Peyer's patch (tissue), 4 donors: ENCODE data around the gene PRLH. TPM values are rescaled to one million over a fixed set of nuclear protein-coding genes. Genes with fewer than 3 reads are reported as not detected.

Source experiments
- DNase-seq, 3 donors: peaks; one replicate each; pipeline ENCODE4 v3.0.0-alpha.2; 2017 to 2019
- H3K27ac ChIP-seq, 4 donors: fragments of 200-600 bp; sonication (generic); one replicate each; pipeline ENCODE4 v1.5.1; 2016 to 2019
- H3K27me3 ChIP-seq, 2 donors: fragments of 200-600 bp; sonication (generic); one replicate each; pipeline ENCODE4 v1.5.1; 2019
- H3K36me3 ChIP-seq, 3 donors: fragments of 200-600 bp; sonication (generic); one replicate each; pipeline ENCODE4 v1.5.1; 2016 to 2019
- H3K4me1 ChIP-seq, 4 donors: fragments of 200-600 bp; sonication (generic); one replicate each; pipeline ENCODE4 v1.5.1; 2016 to 2019
- H3K4me3 ChIP-seq, 4 donors: fragments of 200-600 bp; sonication (generic); 1 replicate in 3 of 4; 2 replicates in 1 of 4; pipeline ENCODE4 v1.5.1; 2016 to 2019; ENCODE audit warnings: mild to moderate bottlenecking in 1 of 4
- H3K9me3 ChIP-seq, 4 donors: fragments of 200-600 bp; sonication (generic); one replicate each; pipeline ENCODE4 v1.5.1; 2016 to 2019; ENCODE audit warnings: mild to moderate bottlenecking in 1 of 4
- POLR2A ChIP-seq, 2 donors: fragments of 450-650 bp; IDR thresholded peaks; one replicate each; pipeline ENCODE4 v1.5.1; 2017; ENCODE audit warnings: antibody characterized with exemption in 2 of 2, mild to moderate bottlenecking in 2 of 2, moderate library complexity in 2 of 2
- total RNA-seq, 4 donors: library from RNA; depleted of rRNA; stranded (reverse); fragments of >200 nt; gene quantifications; one replicate each; pipeline ENCODE4 v1.1.0, GENCODE V29; 2016
- TF ChIP-seq, protein P1 (sequence below), 6 experiments: fragments of 450-650 bp in 4 of 6; fragments of 200-600 bp in 2 of 6; sonication (generic) in 1 of 6; IDR thresholded peaks; one replicate each; pipeline ENCODE4 v1.5.1; 2017 to 2019; ENCODE audit warnings: antibody characterized with exemption in 6 of 6, mild to moderate bottlenecking in 3 of 6, moderate library complexity in 1 of 6

Gene PRLH
- total RNA-seq, 4 donors from 2014 or later = not detected

DNA sequence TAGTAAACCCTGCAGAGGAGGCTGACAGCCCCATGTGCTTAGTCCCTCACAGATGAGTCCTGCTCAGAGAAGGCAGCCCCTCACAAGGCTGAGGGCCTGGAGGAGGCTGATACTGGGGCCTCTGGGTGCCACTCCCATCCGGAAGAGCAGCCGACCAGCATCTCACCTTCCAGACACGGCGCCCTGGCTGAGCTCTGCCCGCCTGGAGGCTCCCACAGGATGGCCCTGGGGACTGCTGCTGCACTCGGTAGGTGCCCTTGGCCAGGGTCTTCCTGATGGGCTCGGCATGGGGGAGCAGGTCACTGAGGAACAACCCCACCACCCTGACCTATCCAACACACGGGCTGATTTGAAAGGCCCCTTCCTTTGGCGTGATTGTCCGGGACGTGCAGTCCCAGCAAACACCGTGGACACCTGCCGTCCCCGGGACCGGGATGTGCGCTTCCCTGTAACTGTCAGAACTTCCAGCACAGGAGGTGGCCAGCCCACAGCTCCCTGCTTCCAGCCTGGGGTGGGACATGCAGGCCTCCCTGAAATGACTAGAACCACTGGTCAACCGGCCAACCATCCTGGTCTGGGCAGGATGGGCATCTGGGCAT is 40.7 kb upstream of the PRLH start:
- Histone ChIP-seq H3K9me3 (no peaks in the 10 kb centered on the region), H3K36me3 (no peaks in the 10 kb centered on the region), H3K27ac (no peak overlapping the region), H3K4me1 (peaks cover 0 to 3% (median 0%) of the 10 kb centered on the region in 4 donors), H3K4me3 (no peak overlapping the region), H3K27me3 (no peaks in the 10 kb centered on the region)
- no peak for TF ChIP-seq POLR2A (IDR thresholded peaks at IDR 0.05)
- TF ChIP-seq, protein P1, sequence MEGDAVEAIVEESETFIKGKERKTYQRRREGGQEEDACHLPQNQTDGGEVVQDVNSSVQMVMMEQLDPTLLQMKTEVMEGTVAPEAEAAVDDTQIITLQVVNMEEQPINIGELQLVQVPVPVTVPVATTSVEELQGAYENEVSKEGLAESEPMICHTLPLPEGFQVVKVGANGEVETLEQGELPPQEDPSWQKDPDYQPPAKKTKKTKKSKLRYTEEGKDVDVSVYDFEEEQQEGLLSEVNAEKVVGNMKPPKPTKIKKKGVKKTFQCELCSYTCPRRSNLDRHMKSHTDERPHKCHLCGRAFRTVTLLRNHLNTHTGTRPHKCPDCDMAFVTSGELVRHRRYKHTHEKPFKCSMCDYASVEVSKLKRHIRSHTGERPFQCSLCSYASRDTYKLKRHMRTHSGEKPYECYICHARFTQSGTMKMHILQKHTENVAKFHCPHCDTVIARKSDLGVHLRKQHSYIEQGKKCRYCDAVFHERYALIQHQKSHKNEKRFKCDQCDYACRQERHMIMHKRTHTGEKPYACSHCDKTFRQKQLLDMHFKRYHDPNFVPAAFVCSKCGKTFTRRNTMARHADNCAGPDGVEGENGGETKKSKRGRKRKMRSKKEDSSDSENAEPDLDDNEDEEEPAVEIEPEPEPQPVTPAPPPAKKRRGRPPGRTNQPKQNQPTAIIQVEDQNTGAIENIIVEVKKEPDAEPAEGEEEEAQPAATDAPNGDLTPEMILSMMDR (IDR thresholded peaks at IDR 0.05) = no peak
- no peak for DNase-seq

DNA sequence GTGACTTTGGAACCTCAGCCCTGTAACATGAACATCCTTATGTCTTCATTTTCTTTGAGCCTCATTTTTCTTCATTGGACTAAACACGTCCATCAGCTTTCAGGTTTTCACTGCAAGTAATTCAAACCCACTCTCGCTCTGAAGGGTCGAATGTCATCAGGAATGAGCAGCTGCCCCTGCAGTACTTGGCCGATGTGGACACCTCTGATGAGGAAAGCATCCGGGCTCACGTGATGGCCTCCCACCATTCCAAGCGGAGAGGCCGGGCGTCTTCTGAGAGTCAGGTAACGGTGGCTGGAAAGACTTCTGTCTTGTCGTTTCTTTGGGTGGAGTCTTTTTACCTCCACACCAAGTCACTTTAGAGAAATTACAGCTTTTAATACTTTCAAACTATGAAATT is 39.1 kb upstream of the PRLH start:
- H3K36me3 ChIP-seq = no peaks in the 10 kb centered on the region

DNA sequence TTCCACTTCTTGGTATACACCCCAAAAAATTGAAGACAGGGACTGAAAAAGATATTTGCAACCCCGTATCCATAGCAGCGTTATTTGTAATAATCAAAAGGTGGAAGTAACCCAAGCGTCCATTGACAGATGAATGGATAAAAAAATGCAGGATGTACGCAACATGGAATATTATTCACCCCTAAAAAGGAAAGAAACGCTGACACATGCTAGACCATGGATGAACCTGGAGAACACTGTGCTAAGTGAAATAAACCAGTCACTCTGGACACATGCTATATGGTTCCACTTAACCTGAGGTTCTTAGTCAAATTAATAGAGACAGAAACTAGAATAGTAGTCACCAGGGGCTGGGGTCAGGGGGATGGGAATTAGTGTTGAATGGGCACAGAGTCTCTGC is 38.6 kb upstream of the PRLH start:
- no peaks in the 10 kb centered on the region for H3K36me3 ChIP-seq
- no peak overlapping the region for H3K27ac ChIP-seq

More for the DNA sequence above, 39.1 kb upstream of the PRLH start:
- Histone ChIP-seq H3K9me3 (no peaks in the 10 kb centered on the region), H3K27me3 (no peaks in the 10 kb centered on the region), H3K4me1 (peaks cover 0 to 3% (median 0%) of the 10 kb centered on the region in 4 donors), H3K4me3 (no peak overlapping the region), H3K27ac (no peak overlapping the region)
- no peak for DNase-seq
- TF ChIP-seq, protein P1 (IDR thresholded peaks at IDR 0.05) = no peak
- TF ChIP-seq POLR2A (IDR thresholded peaks at IDR 0.05) = no peak

DNA sequence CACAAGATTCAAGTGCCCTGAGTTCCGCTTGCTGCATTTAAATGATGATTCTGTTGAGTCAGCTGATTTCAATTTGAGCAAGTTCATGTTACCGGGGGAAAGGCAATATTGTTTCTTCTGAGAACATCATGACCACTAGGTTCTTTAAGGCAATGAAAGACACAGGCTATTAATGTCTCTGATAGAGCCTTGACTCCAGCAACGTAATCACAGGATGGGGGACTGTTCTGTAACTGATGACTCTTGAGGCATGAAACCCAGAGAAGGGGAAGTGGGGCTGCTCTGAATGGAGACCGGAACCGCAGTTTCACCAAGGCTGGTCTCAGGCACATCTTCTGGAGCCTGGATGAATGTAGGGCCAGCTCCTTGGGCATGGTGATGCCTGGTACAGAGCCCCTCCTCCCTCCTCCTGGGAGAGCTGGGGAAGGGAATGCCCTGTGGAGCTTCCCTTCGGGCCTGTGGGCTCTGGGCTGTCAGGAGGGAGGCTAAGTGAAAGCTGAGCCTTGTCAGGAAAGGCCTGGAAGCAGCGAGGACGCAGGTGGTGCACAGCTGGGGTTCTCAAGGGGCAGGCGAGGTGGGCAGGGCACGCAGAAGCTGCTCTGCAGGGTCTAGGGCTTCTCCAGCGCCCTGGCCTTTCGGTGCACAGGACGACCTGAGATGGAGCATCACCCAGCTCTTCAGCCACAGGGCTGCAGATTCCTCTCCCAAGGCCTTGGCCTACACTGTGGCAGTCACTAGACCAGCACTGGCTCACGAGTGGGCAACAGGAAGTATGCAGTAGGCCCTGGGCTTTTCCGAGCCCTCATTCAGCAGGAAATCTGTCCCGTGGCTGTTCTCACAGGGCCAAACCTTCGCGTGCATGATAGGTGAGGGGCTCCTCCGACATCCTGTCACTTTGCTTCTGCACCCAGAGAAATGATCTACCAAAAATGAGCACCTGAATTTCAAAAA is 36.6 kb upstream of the PRLH start:
- no peak for DNase-seq
- TF ChIP-seq, protein P1 (IDR thresholded peaks at IDR 0.05) = no peak
- TF ChIP-seq POLR2A (IDR thresholded peaks at IDR 0.05) = no peak
- H3K27me3 ChIP-seq = no peaks in the 10 kb centered on the region
- no peaks in the 10 kb centered on the region for H3K4me1 ChIP-seq
- H3K36me3 ChIP-seq = no peaks in the 10 kb centered on the region
- H3K27ac ChIP-seq = no peak overlapping the region
- H3K4me3 ChIP-seq = no peak overlapping the region
- no peaks in the 10 kb centered on the region for H3K9me3 ChIP-seq

More for the DNA sequence above, 38.6 kb upstream of the PRLH start:
- H3K9me3 ChIP-seq = no peaks in the 10 kb centered on the region
- H3K4me3 ChIP-seq = no peak overlapping the region
- H3K27me3 ChIP-seq = no peaks in the 10 kb centered on the region
- no peak for DNase-seq
- peaks cover 0 to 3% (median 0%) of the 10 kb centered on the region in 4 donors for H3K4me1 ChIP-seq
- TF ChIP-seq, protein P1 (IDR thresholded peaks at IDR 0.05) = no peak
- no peak for TF ChIP-seq POLR2A (IDR thresholded peaks at IDR 0.05)

DNA sequence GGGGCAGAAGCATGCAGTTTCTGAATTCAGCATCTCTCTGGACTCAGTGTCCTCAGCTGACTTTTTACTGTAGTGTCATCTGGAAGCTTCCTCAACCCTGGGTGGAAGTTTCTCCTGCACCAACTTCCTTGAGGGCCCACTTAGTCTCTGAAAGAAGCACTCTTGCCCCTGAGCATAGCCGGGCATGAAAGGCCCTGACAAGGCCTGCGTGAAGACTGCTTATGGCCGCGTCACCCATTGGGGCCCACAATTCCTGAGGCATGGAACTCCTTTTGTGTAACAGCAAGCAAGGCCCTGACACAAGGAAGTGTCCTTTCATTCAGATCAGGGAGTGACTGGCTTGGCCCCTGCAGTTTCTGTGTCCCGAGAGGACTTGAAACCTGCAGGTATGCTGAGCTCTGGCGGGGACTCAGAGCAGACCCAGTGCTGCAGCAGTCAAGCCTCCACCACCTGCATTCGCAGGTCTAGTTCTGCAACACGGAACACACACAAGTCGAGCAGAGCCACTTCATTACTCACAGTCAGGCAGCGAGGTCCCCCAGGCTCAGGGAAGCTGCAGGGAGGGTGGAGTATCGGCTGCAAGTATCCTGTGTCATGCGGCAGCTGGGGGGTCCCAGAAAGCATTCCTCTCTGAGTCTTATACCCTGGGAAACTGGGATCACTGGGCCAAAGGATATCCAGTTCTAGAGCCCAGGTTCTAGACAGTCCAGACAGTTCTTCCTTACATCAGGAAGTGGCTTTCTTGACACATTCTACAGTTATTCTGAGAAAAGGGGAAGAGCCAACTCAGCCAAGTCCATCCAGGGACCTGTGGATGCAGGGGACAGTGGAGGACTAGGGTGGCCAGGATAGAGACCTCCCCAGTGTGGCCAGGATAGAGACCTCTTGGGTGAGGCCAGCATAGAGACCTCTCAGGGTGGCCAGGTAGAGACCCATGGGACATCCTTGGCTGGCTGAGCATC is 35.6 kb upstream of the PRLH start:
- H3K27me3 ChIP-seq = no peaks in the 10 kb centered on the region
- no peaks in the 10 kb centered on the region for H3K36me3 ChIP-seq
- DNase-seq = no peak
- H3K9me3 ChIP-seq = no peaks in the 10 kb centered on the region
- no peak overlapping the region for H3K27ac ChIP-seq
- no peak overlapping the region for H3K4me3 ChIP-seq
- H3K4me1 ChIP-seq = no peaks in the 10 kb centered on the region
- no peak for TF ChIP-seq POLR2A (IDR thresholded peaks at IDR 0.05)
- TF ChIP-seq, protein P1 (IDR thresholded peaks at IDR 0.05) = no peak
